ENCODE results near the gene N4BP2L2.
A peak's percentile ranks its signal among the peaks of the same experiment; 100 is the strongest.
"Not testable (repeated sequence)": the region's sequence is repeated elsewhere in the genome, so short reads cannot be mapped to it uniquely, and the experiment has no call there.

Gene N4BP2L2

GRCh38 chr13:32538621-32539246 is at the start of gene N4BP2L2:
Gene N4BP2L2, minus strand, starts transcription at chr13:32538795. Its CDS starts 1,768 bp downstream, at chr13:32537027.
- peak; percentile 78 to 80 for DNase-seq (ENCODE audit: low read depth in 1 of 2, low spot score in 1 of 2)

GRCh38 chr13:32587811-32588170 is 49.2 kb upstream of the N4BP2L2 start:
- no peak for DNase-seq (ENCODE audit: low read depth in 1 of 2, low spot score in 1 of 2)

- peak; percentile 15 to 35 for DNase-seq (ENCODE audit: low read depth in 1 of 2, low spot score in 1 of 2)
Measured at GRCh38 chr13:32587011-32587810, 48.6 kb upstream of the N4BP2L2 start.

- DNase-seq (ENCODE audit: low read depth in 1 of 2, low spot score in 1 of 2) = peak; percentile 87 to 95
Measured at GRCh38 chr13:32586080-32586900, 47.7 kb upstream of the N4BP2L2 start, which contains the start of gene PDS5B. Gene PDS5B, plus strand, starts transcription at chr13:32586452. Its CDS starts 62,321 bp downstream, at chr13:32648773.

- DNase-seq (ENCODE audit: low read depth in 1 of 2, low spot score in 1 of 2) = no peak
Measured at GRCh38 chr13:32585550-32586079, 47.0 kb upstream of the N4BP2L2 start.

- DNase-seq (ENCODE audit: low read depth in 1 of 2, low spot score in 1 of 2) = no peak
Measured at GRCh38 chr13:32582991-32583390, 44.4 kb upstream of the N4BP2L2 start.

GRCh38 chr13:32582281-32582680 is 43.7 kb upstream of the N4BP2L2 start:
- no peak for DNase-seq (ENCODE audit: low read depth in 1 of 2, low spot score in 1 of 2)

- DNase-seq (ENCODE audit: low read depth in 1 of 2, low spot score in 1 of 2) = no peak
Measured at GRCh38 chr13:32581177-32581786, 42.7 kb upstream of the N4BP2L2 start.

GRCh38 chr13:32577032-32577431 is 38.4 kb upstream of the N4BP2L2 start:
- no peak for DNase-seq (ENCODE audit: low read depth in 1 of 2, low spot score in 1 of 2)

GRCh38 chr13:32575687-32576086 is 37.1 kb upstream of the N4BP2L2 start:
- not testable (repeated sequence) for DNase-seq (ENCODE audit: low read depth in 1 of 2, low spot score in 1 of 2)

GRCh38 chr13:32560842-32561241 is 22.2 kb upstream of the N4BP2L2 start:
- not testable (repeated sequence) for DNase-seq (ENCODE audit: low read depth in 1 of 2, low spot score in 1 of 2)

GRCh38 chr13:32555613-32556012 is 17.0 kb upstream of the N4BP2L2 start:
- DNase-seq (ENCODE audit: low read depth in 1 of 2, low spot score in 1 of 2) = no peak

- no peak for DNase-seq (ENCODE audit: low read depth in 1 of 2, low spot score in 1 of 2)
Measured at GRCh38 chr13:32553720-32554119, 15.1 kb upstream of the N4BP2L2 start.

GRCh38 chr13:32549788-32550187 is 11.2 kb upstream of the N4BP2L2 start:
- DNase-seq (ENCODE audit: low read depth in 1 of 2, low spot score in 1 of 2) = no peak

GRCh38 chr13:32548837-32549236 is 10.2 kb upstream of the N4BP2L2 start:
- no peak for DNase-seq (ENCODE audit: low read depth in 1 of 2, low spot score in 1 of 2)

- no peak for DNase-seq (ENCODE audit: low read depth in 1 of 2, low spot score in 1 of 2)
Measured at GRCh38 chr13:32545083-32545482, 6.5 kb upstream of the N4BP2L2 start.

GRCh38 chr13:32542221-32542620 is 3.6 kb upstream of the N4BP2L2 start:
- no peak for DNase-seq (ENCODE audit: low read depth in 1 of 2, low spot score in 1 of 2)

- peak in 1 of 2 donors; percentile 32 for DNase-seq (ENCODE audit: low read depth in 1 of 2, low spot score in 1 of 2)
Measured at GRCh38 chr13:32538143-32538620, 413 bp downstream of the N4BP2L2 start.

- peak; percentile 17 to 18 for DNase-seq (ENCODE audit: low read depth in 1 of 2, low spot score in 1 of 2)
Measured at GRCh38 chr13:32537580-32538142, 934 bp downstream of the N4BP2L2 start.

- no peak for DNase-seq (ENCODE audit: low read depth in 1 of 2, low spot score in 1 of 2)
Measured at GRCh38 chr13:32535748-32536147, 2.8 kb downstream of the N4BP2L2 start.

Measured in activated T-helper 1 cell treated with anti-CD3 and anti-CD28 coated beads, Interleukin-2, amount 50 U/mL, for 16 hours (primary cell).